GM19324 (cell line): ENCODE results near the gene RIPOR2.

Source experiments
- ATAC-seq: cut with Tn5 transposase; IDR thresholded peaks from one replicate; pipeline ENCODE4 v1.9.1; 2021; ENCODE audit warnings: mild to moderate bottlenecking, moderate library complexity; ENCODE audit not compliant: unreplicated experiment, low FRiP score

Gene RIPOR2

GRCh38 chr6:24935366-24936152, at the start of gene RIPOR2:
RIPOR2 (minus strand) TSS chr6:24935960; CDS start chr6:24935898, 62 bp downstream.
- peak; percentile 34 for ATAC-seq

- ATAC-seq, result no peak
Observed at GRCh38 chr6:24985323-24985722, 49.6 kb upstream of the RIPOR2 start.

- no peak for ATAC-seq
Observed at GRCh38 chr6:24982231-24982630, 46.5 kb upstream of the RIPOR2 start.

GRCh38 chr6:24981386-24981760, 45.6 kb upstream of the RIPOR2 start:
- ATAC-seq, result no peak

- ATAC-seq, result no peak
Observed at GRCh38 chr6:24980507-24981385, 45.0 kb upstream of the RIPOR2 start.

GRCh38 chr6:24979176-24979575, 43.4 kb upstream of the RIPOR2 start:
- no peak for ATAC-seq

- ATAC-seq, result no peak
Observed at GRCh38 chr6:24974182-24975171, 38.7 kb upstream of the RIPOR2 start.

- ATAC-seq, result no peak
Observed at GRCh38 chr6:24972311-24972958, 36.7 kb upstream of the RIPOR2 start.

GRCh38 chr6:24971067-24971466, 35.3 kb upstream of the RIPOR2 start:
- no peak for ATAC-seq

GRCh38 chr6:24969343-24969860, 33.6 kb upstream of the RIPOR2 start:
- no peak for ATAC-seq

- no peak for ATAC-seq
Observed at GRCh38 chr6:24968783-24969182, 33.0 kb upstream of the RIPOR2 start.

GRCh38 chr6:24967211-24967610, 31.5 kb upstream of the RIPOR2 start:
- no peak for ATAC-seq

GRCh38 chr6:24966381-24966780, 30.6 kb upstream of the RIPOR2 start:
- no peak for ATAC-seq

GRCh38 chr6:24963887-24964570, 28.3 kb upstream of the RIPOR2 start:
- no peak for ATAC-seq

GRCh38 chr6:24963339-24963738, 27.6 kb upstream of the RIPOR2 start:
- ATAC-seq, result no peak

- ATAC-seq, result no peak
Observed at GRCh38 chr6:24961852-24962251, 26.1 kb upstream of the RIPOR2 start.

- no peak for ATAC-seq
Observed at GRCh38 chr6:24960991-24961475, 25.3 kb upstream of the RIPOR2 start.

GRCh38 chr6:24959319-24959718, 23.6 kb upstream of the RIPOR2 start:
- ATAC-seq, result no peak

- ATAC-seq, result no peak
Observed at GRCh38 chr6:24957199-24957598, 21.4 kb upstream of the RIPOR2 start.
